HepG2 (cell line): ENCODE measurements around the gene CAPN10. TPM values are rescaled to one million over a fixed set of nuclear protein-coding genes. Genes with fewer than 3 reads are reported as not detected.

Experiments
- AHR ChIP-seq: IDR thresholded peaks from 2 replicates; pipeline ENCODE4 v1.6.1; 2018; ENCODE audit warnings: missing genetic modification reagents, missing compliant biosample characterization
- HNRNPLL ChIP-seq: fragments of 200-400 bp; formaldehyde crosslinking; IDR thresholded peaks from 2 replicates; pipeline ENCODE4 v1.6.1; 2017; ENCODE audit warnings: mild to moderate bottlenecking, low read depth, low read length; ENCODE audit not compliant: poor library complexity, severe bottlenecking
- KDM4B ChIP-seq: sonication (generic); formaldehyde crosslinking; IDR thresholded peaks from 2 replicates; pipeline ENCODE4 v1.4.0; 2020; ENCODE audit warnings: missing genetic modification reagents
- PCBP2 ChIP-seq: fragments of 200-400 bp; formaldehyde crosslinking; optimal IDR thresholded peaks from 2 replicates; pipeline ENCODE3; 2018; ENCODE audit warnings: low read length, low read depth; ENCODE audit not compliant: poor library complexity, severe bottlenecking
- PHF20 ChIP-seq: sonication (generic); formaldehyde crosslinking; IDR thresholded peaks from 2 replicates; pipeline ENCODE4 v1.5.0; 2020; ENCODE audit warnings: mild to moderate bottlenecking, missing genetic modification reagents
- RARA ChIP-seq: IDR thresholded peaks from 2 replicates; pipeline ENCODE4 v1.6.1; 2016; ENCODE audit warnings: missing genetic modification reagents, missing compliant biosample characterization
- SALL1 ChIP-seq: sonication (generic); formaldehyde crosslinking; IDR thresholded peaks from 2 replicates; pipeline ENCODE4 v1.8.0; 2022; ENCODE audit warnings: mild to moderate bottlenecking, missing genetic modification reagents
- ZFAT ChIP-seq: sonication (generic); formaldehyde crosslinking; conservative IDR thresholded peaks from 2 replicates; pipeline ENCODE4 v1.8.1; 2023; ENCODE audit warnings: missing genetic modification reagents, inconsistent platforms
- ZFX ChIP-seq: sonication (generic); formaldehyde crosslinking; IDR thresholded peaks from 2 replicates; pipeline ENCODE4 v1.4.0; 2020; ENCODE audit warnings: mild to moderate bottlenecking, low read depth, missing genetic modification reagents, moderate library complexity
- ZKSCAN5 ChIP-seq: sonication (generic); formaldehyde crosslinking; IDR thresholded peaks from 2 replicates; pipeline ENCODE4 v1.5.1; 2020; ENCODE audit warnings: mild to moderate bottlenecking, missing genetic modification reagents
- ZNF10 ChIP-seq: sonication (generic); formaldehyde crosslinking; IDR thresholded peaks from 2 replicates; pipeline ENCODE4 v1.4.0; 2020; ENCODE audit warnings: mild to moderate bottlenecking, low read depth, missing genetic modification reagents, borderline replicate concordance
- ZNF451 ChIP-seq: sonication (generic); formaldehyde crosslinking; IDR thresholded peaks from 2 replicates; pipeline ENCODE4 v1.5.0; 2020; ENCODE audit warnings: mild to moderate bottlenecking, missing genetic modification reagents
- ZNF510 ChIP-seq: sonication (generic); formaldehyde crosslinking; IDR thresholded peaks from 2 replicates; pipeline ENCODE4 v1.4.0; 2020; ENCODE audit warnings: low read depth, mild to moderate bottlenecking, missing genetic modification reagents
- ZNF546 ChIP-seq: sonication (generic); formaldehyde crosslinking; conservative IDR thresholded peaks from 2 replicates; pipeline ENCODE4 v1.8.1; 2023; ENCODE audit warnings: mild to moderate bottlenecking, missing genetic modification reagents
- ZNF883 ChIP-seq: sonication (generic); formaldehyde crosslinking; IDR thresholded peaks from 2 replicates; pipeline ENCODE4 v1.5.1; 2020; ENCODE audit warnings: mild to moderate bottlenecking, missing genetic modification reagents; ENCODE audit errors: not compliant biosample characterization
- polyA plus RNA-seq, 8 experiments: library from polyadenylated mRNA; depleted of rRNA in 3 of 8; stranded (reverse) in 7 of 8; unstranded in 1 of 8; fragments of >200 nt; fragmentation: Illumina TruSeq in 4 of 8; extraction: Trizol in 4 of 8; gene quantifications; 2 replicates each; pipeline versions ENCODE4 v1.2.1 to v1.2.3, GENCODE V29; 2011 to 2016; ENCODE audit warnings: low read depth in 4 of 8, missing spikeins in 1 of 8, mixed read lengths in 1 of 8; ENCODE audit not compliant: insufficient read depth in 1 of 8
- total RNA-seq, 5 experiments: library from RNA; depleted of rRNA; stranded (reverse); fragments of >200 nt; fragmentation: Illumina TruSeq; extraction: Trizol; gene quantifications; 2 replicates each; pipeline ENCODE4 v1.2.3, GENCODE V29; 2016; ENCODE audit warnings: low read depth in 1 of 5
- TF ChIP-seq, protein P1 (sequence below): sonication (generic); formaldehyde crosslinking; IDR thresholded peaks from 2 replicates; pipeline ENCODE4 v1.4.0; 2020; ENCODE audit warnings: missing genetic modification reagents
- TF ChIP-seq, protein P2 (sequence below): sonication (generic); formaldehyde crosslinking; IDR thresholded peaks from 2 replicates; pipeline ENCODE4 v1.4.0; 2020; ENCODE audit warnings: missing genetic modification reagents
- TF ChIP-seq, protein P3 (sequence below): IDR thresholded peaks from 2 replicates; pipeline ENCODE4 v1.6.1; 2016; ENCODE audit warnings: low read depth
- TF ChIP-seq, protein P4 (sequence below): sonication (generic); formaldehyde crosslinking; IDR thresholded peaks from 2 replicates; pipeline ENCODE4 v1.4.0; 2020; ENCODE audit warnings: mild to moderate bottlenecking, missing genetic modification reagents
- TF ChIP-seq, protein P5 (sequence below): sonication (generic); formaldehyde crosslinking; IDR thresholded peaks from 2 replicates; pipeline ENCODE4 v1.4.0; 2020; ENCODE audit warnings: mild to moderate bottlenecking, missing genetic modification reagents
- TF ChIP-seq, protein P6 (sequence below): sonication (generic); formaldehyde crosslinking; IDR thresholded peaks from 2 replicates; pipeline ENCODE4 v1.4.0; 2020; ENCODE audit warnings: missing genetic modification reagents, borderline replicate concordance

Gene CAPN10
- total and polyA plus RNA-seq, 2 of the 13 experiments (the other 11 are each of a cell fraction or from before 2014, with no cell fraction given) = 27.6 to 32.4 TPM

DNA sequence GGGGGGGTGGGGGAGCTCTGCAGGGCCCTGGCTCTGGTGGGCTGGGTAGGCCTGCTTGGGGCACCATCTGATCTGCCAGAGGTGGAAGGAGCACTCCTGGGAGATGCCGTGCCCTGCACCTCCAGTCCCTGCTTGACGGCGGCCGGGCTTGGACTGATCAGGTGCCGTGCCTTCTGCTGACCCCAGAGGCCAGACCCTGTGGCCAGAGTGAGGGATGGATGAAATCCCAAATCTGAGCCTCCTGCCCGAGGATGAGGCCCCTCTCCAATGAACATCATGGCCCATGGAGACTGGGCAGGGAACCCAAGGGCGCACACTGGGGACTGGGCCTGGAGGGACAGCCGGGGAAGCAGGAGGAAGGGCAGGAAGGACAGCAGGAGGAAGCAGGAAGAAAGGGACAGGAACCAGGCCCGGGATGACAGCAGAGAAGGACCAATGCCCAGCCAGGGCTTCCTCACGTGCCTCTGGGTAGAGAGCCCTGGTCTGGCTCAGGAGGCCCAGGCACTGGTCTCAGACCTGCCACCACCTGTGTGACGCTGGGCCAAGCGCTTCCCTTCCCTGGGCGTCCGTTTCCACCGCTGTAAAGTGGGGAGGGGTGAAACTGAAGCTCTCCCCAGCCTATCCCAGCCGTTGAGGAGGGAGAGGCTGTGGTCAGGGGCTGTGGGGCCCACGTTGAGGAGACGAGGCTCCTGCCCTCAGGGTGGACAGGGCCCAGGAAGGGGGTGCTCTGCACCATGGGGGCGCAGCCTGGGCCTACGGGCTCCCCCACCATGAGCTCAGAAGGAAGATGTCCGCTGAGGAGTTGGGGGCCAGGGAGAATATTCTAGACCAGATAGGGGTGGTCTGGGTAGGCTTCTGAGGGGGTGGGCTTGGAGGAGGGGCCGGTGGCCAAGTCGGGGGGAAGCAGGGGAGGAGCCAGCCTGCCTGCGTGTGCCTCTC, 37.7 kb downstream of the CAPN10 start (continued):
- TF ChIP-seq, protein P1, sequence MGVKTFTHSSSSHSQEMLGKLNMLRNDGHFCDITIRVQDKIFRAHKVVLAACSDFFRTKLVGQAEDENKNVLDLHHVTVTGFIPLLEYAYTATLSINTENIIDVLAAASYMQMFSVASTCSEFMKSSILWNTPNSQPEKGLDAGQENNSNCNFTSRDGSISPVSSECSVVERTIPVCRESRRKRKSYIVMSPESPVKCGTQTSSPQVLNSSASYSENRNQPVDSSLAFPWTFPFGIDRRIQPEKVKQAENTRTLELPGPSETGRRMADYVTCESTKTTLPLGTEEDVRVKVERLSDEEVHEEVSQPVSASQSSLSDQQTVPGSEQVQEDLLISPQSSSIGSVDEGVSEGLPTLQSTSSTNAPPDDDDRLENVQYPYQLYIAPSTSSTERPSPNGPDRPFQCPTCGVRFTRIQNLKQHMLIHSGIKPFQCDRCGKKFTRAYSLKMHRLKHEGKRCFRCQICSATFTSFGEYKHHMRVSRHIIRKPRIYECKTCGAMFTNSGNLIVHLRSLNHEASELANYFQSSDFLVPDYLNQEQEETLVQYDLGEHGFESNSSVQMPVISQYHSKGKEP (CRISPR knock-in tag) = no peak
- TF ChIP-seq, protein P2, sequence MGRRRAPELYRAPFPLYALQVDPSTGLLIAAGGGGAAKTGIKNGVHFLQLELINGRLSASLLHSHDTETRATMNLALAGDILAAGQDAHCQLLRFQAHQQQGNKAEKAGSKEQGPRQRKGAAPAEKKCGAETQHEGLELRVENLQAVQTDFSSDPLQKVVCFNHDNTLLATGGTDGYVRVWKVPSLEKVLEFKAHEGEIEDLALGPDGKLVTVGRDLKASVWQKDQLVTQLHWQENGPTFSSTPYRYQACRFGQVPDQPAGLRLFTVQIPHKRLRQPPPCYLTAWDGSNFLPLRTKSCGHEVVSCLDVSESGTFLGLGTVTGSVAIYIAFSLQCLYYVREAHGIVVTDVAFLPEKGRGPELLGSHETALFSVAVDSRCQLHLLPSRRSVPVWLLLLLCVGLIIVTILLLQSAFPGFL (CRISPR knock-in tag) = no peak
- TF ChIP-seq, protein P3, sequence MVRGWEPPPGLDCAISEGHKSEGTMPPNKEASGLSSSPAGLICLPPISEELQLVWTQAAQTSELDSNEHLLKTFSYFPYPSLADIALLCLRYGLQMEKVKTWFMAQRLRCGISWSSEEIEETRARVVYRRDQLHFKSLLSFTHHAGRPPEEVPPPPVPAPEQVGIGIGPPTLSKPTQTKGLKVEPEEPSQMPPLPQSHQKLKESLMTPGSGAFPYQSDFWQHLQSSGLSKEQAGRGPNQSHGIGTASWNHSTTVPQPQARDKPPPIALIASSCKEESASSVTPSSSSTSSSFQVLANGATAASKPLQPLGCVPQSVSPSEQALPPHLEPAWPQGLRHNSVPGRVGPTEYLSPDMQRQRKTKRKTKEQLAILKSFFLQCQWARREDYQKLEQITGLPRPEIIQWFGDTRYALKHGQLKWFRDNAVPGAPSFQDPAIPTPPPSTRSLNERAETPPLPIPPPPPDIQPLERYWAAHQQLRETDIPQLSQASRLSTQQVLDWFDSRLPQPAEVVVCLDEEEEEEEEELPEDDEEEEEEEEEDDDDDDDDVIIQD (CRISPR knock-in tag) = no peak
- TF ChIP-seq ZFX (CRISPR knock-in tag) (peak; percentile 41; the same call in 1 of the 2 replicates), SALL1 (CRISPR knock-in tag) (no peak), ZNF510 (CRISPR knock-in tag) (no peak), ZNF10 (no peak), ZKSCAN5 (CRISPR knock-in tag) (no peak), AHR (no peak), KDM4B (CRISPR knock-in tag) (no peak), ZNF546 (no peak), RARA (CRISPR knock-in tag) (no peak), ZNF451 (CRISPR knock-in tag) (no peak), ZFAT (no peak), ZNF883 (CRISPR knock-in tag) (no peak), PHF20 (CRISPR knock-in tag) (0 out of 2 replicates have a peak, but pooled peaks have one; percentile 10), HNRNPLL (peak; percentile 7), PCBP2 (no peak)
- TF ChIP-seq, protein P4, sequence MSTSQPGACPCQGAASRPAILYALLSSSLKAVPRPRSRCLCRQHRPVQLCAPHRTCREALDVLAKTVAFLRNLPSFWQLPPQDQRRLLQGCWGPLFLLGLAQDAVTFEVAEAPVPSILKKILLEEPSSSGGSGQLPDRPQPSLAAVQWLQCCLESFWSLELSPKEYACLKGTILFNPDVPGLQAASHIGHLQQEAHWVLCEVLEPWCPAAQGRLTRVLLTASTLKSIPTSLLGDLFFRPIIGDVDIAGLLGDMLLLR (CRISPR knock-in tag) = no peak
- TF ChIP-seq, protein P5, sequence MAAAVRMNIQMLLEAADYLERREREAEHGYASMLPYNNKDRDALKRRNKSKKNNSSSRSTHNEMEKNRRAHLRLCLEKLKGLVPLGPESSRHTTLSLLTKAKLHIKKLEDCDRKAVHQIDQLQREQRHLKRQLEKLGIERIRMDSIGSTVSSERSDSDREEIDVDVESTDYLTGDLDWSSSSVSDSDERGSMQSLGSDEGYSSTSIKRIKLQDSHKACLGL = no peak
- TF ChIP-seq, protein P6, sequence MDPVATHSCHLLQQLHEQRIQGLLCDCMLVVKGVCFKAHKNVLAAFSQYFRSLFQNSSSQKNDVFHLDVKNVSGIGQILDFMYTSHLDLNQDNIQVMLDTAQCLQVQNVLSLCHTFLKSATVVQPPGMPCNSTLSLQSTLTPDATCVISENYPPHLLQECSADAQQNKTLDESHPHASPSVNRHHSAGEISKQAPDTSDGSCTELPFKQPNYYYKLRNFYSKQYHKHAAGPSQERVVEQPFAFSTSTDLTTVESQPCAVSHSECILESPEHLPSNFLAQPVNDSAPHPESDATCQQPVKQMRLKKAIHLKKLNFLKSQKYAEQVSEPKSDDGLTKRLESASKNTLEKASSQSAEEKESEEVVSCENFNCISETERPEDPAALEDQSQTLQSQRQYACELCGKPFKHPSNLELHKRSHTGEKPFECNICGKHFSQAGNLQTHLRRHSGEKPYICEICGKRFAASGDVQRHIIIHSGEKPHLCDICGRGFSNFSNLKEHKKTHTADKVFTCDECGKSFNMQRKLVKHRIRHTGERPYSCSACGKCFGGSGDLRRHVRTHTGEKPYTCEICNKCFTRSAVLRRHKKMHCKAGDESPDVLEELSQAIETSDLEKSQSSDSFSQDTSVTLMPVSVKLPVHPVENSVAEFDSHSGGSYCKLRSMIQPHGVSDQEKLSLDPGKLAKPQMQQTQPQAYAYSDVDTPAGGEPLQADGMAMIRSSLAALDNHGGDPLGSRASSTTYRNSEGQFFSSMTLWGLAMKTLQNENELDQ (CRISPR knock-in tag) = no peak
